Spleen (tissue), 11 donors: ENCODE results near the gene C11orf16. TPM values are rescaled to one million over a fixed set of nuclear protein-coding genes. Genes with fewer than 3 reads are reported as not detected.

ENCODE experiments used
- DNase-seq: peaks from one replicate; pipeline ENCODE4 v3.0.0-alpha.2; 2020
- H3K27ac ChIP-seq, 8 donors: fragments of 200-600 bp; sonication (generic) in 7 of 8; 1 replicate in 4 of 8; 2 replicates in 4 of 8; pipeline versions ENCODE4 v1.5.0 to v1.8.0; 2016 to 2021; ENCODE audit warnings: inconsistent platforms in 4 of 8, mild to moderate bottlenecking in 4 of 8, moderate library complexity in 1 of 8
- H3K27me3 ChIP-seq, 7 donors: fragments of 200-600 bp; sonication (generic) in 6 of 7; replicated peaks in 1 of 7; 1 replicate in 4 of 7; 2 replicates in 3 of 7; pipeline versions ENCODE4 v1.5.0 to v1.8.0; 2016 to 2021; ENCODE audit warnings: inconsistent platforms in 3 of 7, mild to moderate bottlenecking in 1 of 7
- H3K36me3 ChIP-seq, 6 donors: fragments of 200-600 bp; sonication (generic) in 5 of 6; 1 replicate in 4 of 6; 2 replicates in 2 of 6; pipeline versions ENCODE4 v1.5.0 to v1.8.0; 2016 to 2021; ENCODE audit warnings: inconsistent platforms in 2 of 6
- H3K4me1 ChIP-seq, 6 donors: fragments of 200-600 bp; sonication (generic) in 5 of 6; 1 replicate in 3 of 6; 2 replicates in 3 of 6; pipeline versions ENCODE4 v1.5.0 to v1.8.0; 2016 to 2021; ENCODE audit warnings: inconsistent platforms in 3 of 6
- H3K4me3 ChIP-seq, 8 donors: fragments of 200-600 bp; sonication (generic) in 7 of 8; 1 replicate in 4 of 8; 2 replicates in 4 of 8; pipeline versions ENCODE4 v1.5.0 to v1.8.0; 2016 to 2021; ENCODE audit warnings: inconsistent platforms in 4 of 8, mild to moderate bottlenecking in 4 of 8, moderate library complexity in 2 of 8
- H3K9me3 ChIP-seq, 8 donors: fragments of 200-600 bp; sonication (generic) in 7 of 8; 1 replicate in 4 of 8; 2 replicates in 4 of 8; pipeline versions ENCODE4 v1.5.0 to v1.8.0; 2016 to 2021; ENCODE audit warnings: inconsistent platforms in 4 of 8
- CTCF ChIP-seq, 11 experiments: fragments of 200-600 bp in 7 of 11; fragments of 450-650 bp in 4 of 11; sonication (generic) in 4 of 11; IDR thresholded peaks in 8 of 11; conservative IDR thresholded peaks in 3 of 11; 1 replicate in 7 of 11; 2 replicates in 4 of 11; pipeline versions ENCODE4 v1.4.0 to v1.8.0; 2016 to 2021; ENCODE audit warnings: antibody characterized with exemption in 11 of 11, inconsistent platforms in 4 of 11, mild to moderate bottlenecking in 1 of 11
- POLR2A ChIP-seq, 3 donors: fragments of 450-650 bp; IDR thresholded peaks; one replicate each; pipeline ENCODE4 v1.5.1; 2017; ENCODE audit warnings: antibody characterized with exemption in 3 of 3, mild to moderate bottlenecking in 1 of 3
- POLR2AphosphoS5 ChIP-seq, 3 donors: sonication (generic); formaldehyde crosslinking; IDR thresholded peaks; one replicate each; pipeline ENCODE4 v1.5.1; 2017; ENCODE audit warnings: antibody characterized with exemption in 3 of 3
- WGBS, 5 donors: extraction: QIAGEN DNeasy Blood & Tissue Kit in 3 of 5; methylation state at CpG; one replicate each; pipeline versions ENCODE4 v1.1.5 to v1.1.7; 2013 to 2018; 5-methylcytosine and 5-hydroxymethylcytosine counted together
- intact Hi-C: fragments of 100-400 bp; cut with DNase I; formaldehyde crosslinking; loops from one replicate; pipeline ENCODE4 v1.15.0; 2023; ENCODE audit warnings: low total_unique reads
- polyA plus RNA-seq, 3 donors: library from polyadenylated mRNA; stranded (reverse); fragments of 200-250 nt; gene quantifications; one replicate each; pipeline ENCODE4 v1.2.1, GENCODE V29; 2013
- total RNA-seq, 7 donors: library from RNA; depleted of rRNA in 3 of 7; stranded (reverse); fragments of >200 nt in 3 of 7; fragmentation: NEBNext Ultra II Directional in 4 of 7; extraction: Animal tissue kit (Norgen Biotek cat#: 25700) in 4 of 7; gene quantifications; one replicate each; pipeline versions ENCODE4 v1.1.0 to v1.2.1, GENCODE V29; 2016 to 2021
- donor health status: healthy with polysubstance abuse.
- donor health status: DM: no; HTN: no; CAD: no; lungs with moderate emphysema.
- donor health status: DM: no; HTN: no; CAD: no.
- donor health status: Bipolar disorder and iron deficiency.
- donor health status: healthy.
- donor health status: DM: no; HTN: no; CAD: no.
- donor health status: DM: yes; HTN: yes; CAD: no.

C11orf16 gene
- total and polyA plus RNA-seq, 10 donors: not detected

GRCh38 chr11:8934742-8935488, 2.2 kb upstream of the C11orf16 start:
- intact Hi-C loops: no loop called here
- WGBS, 5 donors: 71 to 81% (median 79%) methylated on average over 14 of the region's 14 CpGs
- TF ChIP-seq CTCF (IDR thresholded peaks at IDR 0.05 in 8 of 11, conservative IDR thresholded peaks at IDR 0.05 in 3 of 11) (no peak), POLR2A (IDR thresholded peaks at IDR 0.05) (no peak), POLR2AphosphoS5 (IDR thresholded peaks at IDR 0.05) (no peak)

DNA sequence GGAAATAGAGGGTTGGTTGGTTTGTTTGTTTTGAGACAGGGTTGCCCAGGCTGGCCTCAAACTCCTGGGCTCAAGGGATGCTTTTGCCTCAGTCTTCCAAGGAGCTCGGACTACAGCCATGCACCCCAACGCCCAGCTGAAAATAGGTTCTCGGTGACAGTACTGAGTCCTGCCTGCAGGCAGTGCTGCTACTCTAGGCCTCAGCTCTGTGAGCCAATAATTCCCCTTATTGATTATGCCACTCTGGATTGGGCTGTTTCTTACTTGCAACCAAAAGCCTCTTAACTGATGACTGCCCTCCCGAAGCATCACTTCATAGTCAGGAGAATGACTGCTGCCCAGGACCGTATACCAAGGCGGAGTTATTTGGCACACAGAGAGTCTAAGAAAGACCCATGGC, 1.2 kb upstream of the C11orf16 start:
- no peak overlapping the region for H3K27ac ChIP-seq
- no peaks in the 10 kb centered on the region for H3K9me3 ChIP-seq
- no peak for TF ChIP-seq CTCF (IDR thresholded peaks at IDR 0.05 in 8 of 11, conservative IDR thresholded peaks at IDR 0.05 in 3 of 11)
- TF ChIP-seq POLR2AphosphoS5 (IDR thresholded peaks at IDR 0.05): no peak
- no peak for TF ChIP-seq POLR2A (IDR thresholded peaks at IDR 0.05)
- no peaks in the 10 kb centered on the region for H3K36me3 ChIP-seq
- no peak overlapping the region for H3K4me3 ChIP-seq
- 82 to 98% (median 92%) methylated on average over 6 of the region's 6 CpGs for WGBS, 5 donors
- no peaks in the 10 kb centered on the region for H3K4me1 ChIP-seq
- intact Hi-C loops: no loop called here
- DNase-seq: no peak
- H3K27me3 ChIP-seq: no peaks in the 10 kb centered on the region

More at GRCh38 chr11:8934742-8935488, 2.2 kb upstream of the C11orf16 start:
- Histone ChIP-seq H3K4me3 (no peak overlapping the region), H3K9me3 (no peaks in the 10 kb centered on the region), H3K36me3 (no peaks in the 10 kb centered on the region), H3K27ac (no peak overlapping the region), H3K4me1 (no peaks in the 10 kb centered on the region), H3K27me3 (no peaks in the 10 kb centered on the region)
- DNase-seq: no peak

DNA sequence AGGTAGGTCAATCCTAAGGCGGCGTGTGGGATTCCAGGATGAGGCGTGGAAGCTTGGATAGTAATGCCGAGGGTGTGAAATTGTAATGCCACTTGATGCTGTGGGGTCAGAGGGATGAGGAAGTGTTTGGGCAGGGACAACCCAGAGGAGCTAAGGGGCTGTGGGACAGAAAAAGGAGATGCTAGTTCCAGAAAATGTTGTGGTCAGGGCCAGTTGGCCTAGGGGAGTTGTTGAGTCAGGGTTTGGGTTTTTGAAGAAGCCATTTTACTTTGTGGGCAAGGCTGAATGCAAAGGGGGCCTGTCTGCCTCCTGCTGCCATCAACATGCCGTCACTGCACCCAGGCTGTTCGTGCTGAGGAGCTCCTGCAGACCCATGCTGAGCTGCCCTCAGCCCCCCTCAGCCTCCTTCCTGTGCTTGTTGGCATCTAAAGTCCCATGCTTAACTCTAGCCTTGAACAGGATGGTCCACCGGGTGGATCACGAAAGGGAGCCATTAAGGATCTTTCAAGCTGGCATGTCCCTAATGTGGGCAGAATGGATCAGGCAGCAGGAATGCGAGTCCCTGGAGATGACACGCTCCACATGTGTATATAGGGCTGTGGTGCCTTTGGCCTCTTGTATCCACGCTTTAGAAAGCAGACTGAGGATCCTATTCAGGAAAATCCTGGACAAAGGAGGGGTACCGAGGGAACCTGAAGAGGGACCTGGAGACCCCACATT, 2.1 kb downstream of the C11orf16 start:
- no peaks in the 10 kb centered on the region for H3K9me3 ChIP-seq
- no peak for DNase-seq
- intact Hi-C loops: no loop called here
- H3K4me1 ChIP-seq: no peaks in the 10 kb centered on the region
- H3K27ac ChIP-seq: no peak overlapping the region
- no peaks in the 10 kb centered on the region for H3K27me3 ChIP-seq
- 84 to 95% (median 91%) methylated on average over 12 of the region's 12 CpGs for WGBS, 5 donors
- H3K36me3 ChIP-seq: peaks cover 0 to 2% (median 0%) of the 10 kb centered on the region in 6 donors
- TF ChIP-seq POLR2AphosphoS5 (IDR thresholded peaks at IDR 0.05) (no peak), CTCF (IDR thresholded peaks at IDR 0.05 in 8 of 11, conservative IDR thresholded peaks at IDR 0.05 in 3 of 11) (no peak), POLR2A (IDR thresholded peaks at IDR 0.05) (no peak)
- no peak overlapping the region for H3K4me3 ChIP-seq

DNA sequence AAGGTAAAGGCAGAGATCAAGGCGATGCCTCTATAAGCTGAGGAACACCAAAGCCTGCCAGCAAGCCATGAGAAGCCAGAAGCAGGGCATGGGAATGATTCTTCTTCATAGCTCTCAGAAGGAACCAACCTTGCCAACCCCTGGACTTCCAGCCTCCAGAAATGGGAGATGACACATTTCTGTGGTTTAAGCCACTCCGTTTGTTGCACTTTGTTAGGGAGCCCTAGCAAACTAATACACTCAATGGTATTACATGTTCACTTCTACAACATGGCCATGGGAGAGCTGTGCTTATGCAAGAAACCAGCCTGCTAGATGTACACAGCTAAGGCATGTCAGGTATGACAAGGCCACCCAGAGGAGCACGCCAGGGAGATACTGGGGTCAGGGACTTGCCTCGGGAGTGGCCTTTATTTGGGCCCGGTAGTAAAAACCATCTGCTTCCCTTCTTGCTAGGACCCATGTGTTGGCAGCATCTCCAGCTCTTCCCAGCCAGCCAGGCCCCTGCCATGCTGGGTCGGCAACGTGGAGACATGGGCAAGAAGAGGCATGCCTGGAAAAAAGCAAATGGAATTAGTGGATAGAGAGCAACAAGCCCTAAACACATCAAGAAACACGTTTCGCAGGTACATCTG, 3.6 kb downstream of the C11orf16 start:
- no peaks in the 10 kb centered on the region for H3K27me3 ChIP-seq
- no peak for TF ChIP-seq POLR2A (IDR thresholded peaks at IDR 0.05)
- no peak for TF ChIP-seq CTCF (IDR thresholded peaks at IDR 0.05 in 8 of 11, conservative IDR thresholded peaks at IDR 0.05 in 3 of 11)
- no peak for TF ChIP-seq POLR2AphosphoS5 (IDR thresholded peaks at IDR 0.05)
- H3K36me3 ChIP-seq: peaks cover 0 to 17% (median 2%) of the 10 kb centered on the region in 6 donors
- no peaks in the 10 kb centered on the region for H3K9me3 ChIP-seq
- no peak overlapping the region for H3K27ac ChIP-seq
- no peak for DNase-seq
- intact Hi-C loops: no loop called here
- H3K4me1 ChIP-seq: no peaks in the 10 kb centered on the region
- WGBS, 5 donors: 80 to 95% (median 84%) methylated on average over 9 of the region's 9 CpGs
- H3K4me3 ChIP-seq: no peak overlapping the region
